ENCODE data around the gene PUSL1.

Gene PUSL1

DNA sequence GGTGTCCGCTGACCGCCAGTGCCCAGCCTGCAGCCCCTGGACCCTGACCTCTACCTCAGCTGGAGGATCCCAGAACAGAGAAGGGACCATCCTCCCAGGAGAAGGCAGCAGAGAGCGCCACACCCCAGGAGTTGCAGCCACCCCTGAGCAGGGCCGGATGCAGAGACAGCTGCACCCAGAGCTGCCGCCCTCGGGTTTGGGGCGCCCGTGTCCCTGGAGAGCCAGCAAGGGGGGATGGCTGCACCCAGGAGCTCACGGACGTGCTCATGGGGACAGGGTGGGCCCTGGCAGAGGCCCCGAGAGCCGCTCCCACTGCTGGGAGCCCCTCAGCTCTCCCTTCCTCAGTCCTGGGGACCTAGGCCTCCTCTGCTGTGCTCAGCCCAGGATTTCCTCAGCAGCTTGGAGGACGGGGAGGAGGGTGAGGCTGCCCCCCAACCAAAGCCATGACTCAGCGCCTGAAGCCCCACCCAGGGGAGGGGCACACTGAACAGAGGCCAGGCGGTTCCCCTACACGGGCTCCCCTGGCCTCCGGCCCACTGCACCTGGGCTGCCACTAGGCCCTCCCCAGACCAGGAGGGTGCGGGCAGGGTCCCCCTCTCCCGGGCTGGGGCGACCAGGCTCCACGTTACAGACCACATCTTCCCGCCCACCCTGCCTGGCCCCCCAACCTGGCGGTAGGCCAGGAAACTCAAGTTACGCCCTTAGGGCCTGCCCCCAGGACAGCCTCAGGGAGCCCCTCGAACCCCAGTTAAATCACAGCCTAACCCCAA is 2.9 kb upstream of the PUSL1 start:
- Histone ChIP-seq H3K79me2 (ENCODE audit: control insufficient read depth, insufficient read depth, low read length, unreplicated experiment) (peaks cover 40% of the 10 kb centered on the region), H3K36me3 (ENCODE audit: insufficient read depth, low read length) (no peaks in the 10 kb centered on the region), H2AFZ (ENCODE audit: low read length, unreplicated experiment) (no peak overlapping the region), H3K4me3 (ENCODE audit: low read depth, low read length) (peak overlapping the region; percentile 99), H3K4me1 (ENCODE audit: control insufficient read depth, insufficient read depth, low read length, unreplicated experiment) (peaks cover 37% of the 10 kb centered on the region), H3K27me3 (ENCODE audit: insufficient read depth, low read length) (no peaks in the 10 kb centered on the region), H3K27ac (ENCODE audit: low read depth, low read length) (peak overlapping the region; percentile 57)

DNA sequence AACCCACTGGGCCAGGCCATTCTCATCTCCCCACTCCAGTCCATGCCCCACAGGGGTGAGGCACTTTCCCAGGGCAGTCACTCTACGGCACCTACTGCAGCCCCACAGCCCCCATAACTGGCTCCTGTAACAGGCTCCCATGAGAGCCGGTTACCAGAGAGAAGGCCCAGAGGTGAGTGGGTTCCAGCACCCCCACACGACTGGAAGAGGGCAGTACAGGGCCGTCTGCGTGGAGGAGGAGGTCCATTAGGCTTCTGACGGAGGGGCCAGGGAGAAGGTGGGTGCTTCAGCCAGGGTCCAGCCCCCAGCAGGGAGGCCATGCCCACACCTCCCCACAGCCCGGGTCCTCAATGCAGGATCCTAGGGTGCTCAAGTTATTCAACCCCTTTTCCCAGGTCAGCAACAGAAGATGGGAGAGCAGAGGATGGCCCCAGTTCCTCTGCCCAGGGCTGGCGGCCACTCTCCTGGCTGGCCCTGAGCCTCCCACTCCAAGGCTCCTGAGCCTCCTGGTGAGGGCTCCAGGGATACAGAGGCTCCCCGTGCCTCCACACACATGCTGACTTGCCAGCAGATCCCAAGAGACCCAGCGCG is 2.2 kb upstream of the PUSL1 start:
- Histone ChIP-seq H2AFZ (ENCODE audit: low read length, unreplicated experiment) (no peak overlapping the region), H3K4me1 (ENCODE audit: control insufficient read depth, insufficient read depth, low read length, unreplicated experiment) (peaks cover 37% of the 10 kb centered on the region), H3K36me3 (ENCODE audit: insufficient read depth, low read length) (no peaks in the 10 kb centered on the region), H3K4me3 (ENCODE audit: low read depth, low read length) (peak overlapping the region; percentile 99), H3K27ac (ENCODE audit: low read depth, low read length) (peak overlapping the region; percentile 57), H3K79me2 (ENCODE audit: control insufficient read depth, insufficient read depth, low read length, unreplicated experiment) (peaks cover 40% of the 10 kb centered on the region), H3K27me3 (ENCODE audit: insufficient read depth, low read length) (no peaks in the 10 kb centered on the region)

GRCh38 chr1:1306661-1307260 is 1.6 kb upstream of the PUSL1 start:
- peaks cover 37% of the 10 kb centered on the region for H3K4me1 ChIP-seq (ENCODE audit: control insufficient read depth, insufficient read depth, low read length, unreplicated experiment)
- no peak overlapping the region for H3K27ac ChIP-seq (ENCODE audit: low read depth, low read length)
- H3K79me2 ChIP-seq (ENCODE audit: control insufficient read depth, insufficient read depth, low read length, unreplicated experiment), result peaks cover 40% of the 10 kb centered on the region
- peak overlapping the region; percentile 69 for H2AFZ ChIP-seq (ENCODE audit: low read length, unreplicated experiment)
- peak overlapping the region; percentile 99 for H3K4me3 ChIP-seq (ENCODE audit: low read depth, low read length)
- 0 out of 2 replicates have a peak, but pooled peaks cover 4% of the 10 kb centered on the region for H3K36me3 ChIP-seq (ENCODE audit: insufficient read depth, low read length)
- no peaks in the 10 kb centered on the region for H3K27me3 ChIP-seq (ENCODE audit: insufficient read depth, low read length)

- Histone ChIP-seq H2AFZ (ENCODE audit: low read length, unreplicated experiment) (peak overlapping the region; percentile 69), H3K36me3 (ENCODE audit: insufficient read depth, low read length) (0 out of 2 replicates have a peak, but pooled peaks cover 4% of the 10 kb centered on the region), H3K4me3 (ENCODE audit: low read depth, low read length) (peak overlapping the region; percentile 99), H3K79me2 (ENCODE audit: control insufficient read depth, insufficient read depth, low read length, unreplicated experiment) (peaks cover 40% of the 10 kb centered on the region), H3K27ac (ENCODE audit: low read depth, low read length) (peak overlapping the region; percentile 54; the same call in 1 of the 2 replicates), H3K4me1 (ENCODE audit: control insufficient read depth, insufficient read depth, low read length, unreplicated experiment) (peaks cover 37% of the 10 kb centered on the region), H3K27me3 (ENCODE audit: insufficient read depth, low read length) (no peaks in the 10 kb centered on the region)
Measured at GRCh38 chr1:1307261-1307922, 1.0 kb upstream of the PUSL1 start.

- no peaks in the 10 kb centered on the region for H3K27me3 ChIP-seq (ENCODE audit: insufficient read depth, low read length)
- H3K36me3 ChIP-seq (ENCODE audit: insufficient read depth, low read length), result peaks cover 10% of the 10 kb centered on the region; the same call in 1 of the 2 replicates
- peak overlapping the region; percentile 73 for H3K27ac ChIP-seq (ENCODE audit: low read depth, low read length)
- no peak overlapping the region for H2AFZ ChIP-seq (ENCODE audit: low read length, unreplicated experiment)
- H3K79me2 ChIP-seq (ENCODE audit: control insufficient read depth, insufficient read depth, low read length, unreplicated experiment), result peaks cover 33% of the 10 kb centered on the region
- H3K4me3 ChIP-seq (ENCODE audit: low read depth, low read length), result peak overlapping the region; percentile 92
- peaks cover 37% of the 10 kb centered on the region for H3K4me1 ChIP-seq (ENCODE audit: control insufficient read depth, insufficient read depth, low read length, unreplicated experiment)
Measured at GRCh38 chr1:1308756-1309250, 406 bp downstream of the PUSL1 start.

DNA sequence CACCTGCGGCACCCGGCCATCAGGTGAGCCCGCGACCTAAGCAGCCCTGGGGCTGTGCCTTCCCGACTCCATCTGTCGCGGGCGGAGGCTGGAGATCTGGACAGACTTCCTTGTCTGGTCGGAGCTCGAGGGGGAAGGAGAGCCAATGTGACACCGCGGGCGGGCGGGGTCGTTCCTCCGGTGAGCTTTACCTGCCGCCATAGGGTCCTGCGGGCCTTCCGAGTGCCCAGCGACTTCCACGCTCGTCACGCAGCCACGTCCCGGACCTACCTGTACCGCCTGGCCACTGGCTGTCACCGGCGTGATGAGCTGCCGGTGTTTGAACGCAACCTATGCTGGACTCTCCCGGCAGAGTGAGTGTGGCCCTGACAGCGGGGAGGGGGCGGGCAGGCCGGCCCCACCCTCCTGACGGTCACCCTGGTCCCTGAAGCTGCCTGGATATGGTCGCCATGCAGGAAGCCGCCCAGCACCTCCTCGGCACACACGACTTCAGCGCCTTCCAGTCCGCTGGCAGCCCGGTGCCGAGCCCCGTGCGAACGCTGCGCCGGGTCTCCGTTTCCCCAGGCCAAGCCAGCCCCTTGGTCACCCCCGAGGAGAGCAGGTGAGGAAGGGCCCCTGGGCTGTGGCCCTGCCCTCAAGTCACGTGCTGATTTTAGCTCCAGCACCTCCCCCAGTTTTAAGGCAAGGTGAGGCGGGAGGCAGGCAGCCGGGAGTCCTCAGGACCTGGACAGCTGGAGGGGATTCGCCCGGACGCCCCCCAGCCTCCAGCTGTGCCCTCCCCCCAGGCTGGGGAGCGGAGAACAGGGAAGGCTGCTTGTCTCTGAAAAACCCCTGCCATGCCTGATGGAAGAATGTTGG is 1.1 kb downstream of the PUSL1 start:
- H3K36me3 ChIP-seq (ENCODE audit: insufficient read depth, low read length), result peaks cover 10% of the 10 kb centered on the region; the same call in 1 of the 2 replicates
- peaks cover 31% of the 10 kb centered on the region for H3K79me2 ChIP-seq (ENCODE audit: control insufficient read depth, insufficient read depth, low read length, unreplicated experiment)
- H3K27me3 ChIP-seq (ENCODE audit: insufficient read depth, low read length), result no peaks in the 10 kb centered on the region

DNA sequence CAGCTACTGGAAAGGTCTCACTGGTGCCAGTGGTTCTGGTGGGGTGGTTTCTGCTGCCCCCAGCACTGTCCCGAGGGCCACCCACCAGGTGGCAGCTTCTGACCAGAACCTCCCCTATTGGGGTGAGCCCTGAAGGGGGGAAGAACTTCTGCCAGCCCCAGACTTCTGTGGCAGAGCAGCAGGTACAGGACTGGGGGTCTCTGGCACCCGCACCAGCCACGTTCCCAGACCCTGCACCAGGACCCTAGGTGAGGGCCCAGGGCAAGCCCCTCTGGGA is 1.6 kb downstream of the PUSL1 start:
- Histone ChIP-seq H3K27ac (ENCODE audit: low read depth, low read length) (no peak overlapping the region), H3K4me3 (ENCODE audit: low read depth, low read length) (peak overlapping the region; percentile 92; the same call in 1 of the 2 replicates), H3K4me1 (ENCODE audit: control insufficient read depth, insufficient read depth, low read length, unreplicated experiment) (peaks cover 30% of the 10 kb centered on the region), H3K79me2 (ENCODE audit: control insufficient read depth, insufficient read depth, low read length, unreplicated experiment) (peaks cover 30% of the 10 kb centered on the region), H3K36me3 (ENCODE audit: insufficient read depth, low read length) (peaks cover 11% of the 10 kb centered on the region; the same call in 1 of the 2 replicates), H3K27me3 (ENCODE audit: insufficient read depth, low read length) (no peaks in the 10 kb centered on the region), H2AFZ (ENCODE audit: low read length, unreplicated experiment) (no peak overlapping the region)

More for the DNA sequence above, 1.1 kb downstream of the PUSL1 start:
- peak overlapping the region; percentile 73; the same call in 1 of the 2 replicates for H3K27ac ChIP-seq (ENCODE audit: low read depth, low read length)
- H2AFZ ChIP-seq (ENCODE audit: low read length, unreplicated experiment), result no peak overlapping the region
- peaks cover 36% of the 10 kb centered on the region for H3K4me1 ChIP-seq (ENCODE audit: control insufficient read depth, insufficient read depth, low read length, unreplicated experiment)
- peak overlapping the region; percentile 92 for H3K4me3 ChIP-seq (ENCODE audit: low read depth, low read length)

DNA sequence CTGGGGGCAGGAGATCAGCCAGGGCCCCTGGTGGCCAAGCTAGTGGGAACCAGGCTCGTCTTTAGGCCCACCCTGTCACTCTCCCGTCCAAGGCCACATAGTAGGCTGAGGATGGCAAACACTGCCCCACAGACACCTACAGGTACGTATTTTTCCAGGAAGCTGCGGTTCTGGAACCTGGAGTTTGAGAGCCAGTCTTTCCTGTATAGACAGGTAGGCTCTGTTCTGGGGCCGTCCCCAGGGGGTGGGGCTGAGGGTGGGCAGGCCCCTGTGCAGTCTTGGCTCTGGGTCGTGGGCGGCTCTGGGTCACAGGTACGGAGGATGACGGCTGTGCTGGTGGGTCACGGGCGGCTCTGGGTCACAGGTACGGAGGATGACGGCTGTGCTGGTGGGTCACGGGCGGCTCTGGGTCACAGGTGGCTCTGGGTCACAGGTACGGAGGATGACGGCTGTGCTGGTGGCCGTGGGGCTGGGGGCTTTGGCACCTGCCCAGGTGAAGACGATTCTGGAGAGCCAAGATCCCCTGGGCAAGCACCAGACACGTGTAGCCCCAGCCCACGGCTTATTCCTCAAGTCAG is 2.2 kb downstream of the PUSL1 start:
- Histone ChIP-seq H3K4me1 (ENCODE audit: control insufficient read depth, insufficient read depth, low read length, unreplicated experiment) (peaks cover 25% of the 10 kb centered on the region), H2AFZ (ENCODE audit: low read length, unreplicated experiment) (no peak overlapping the region), H3K4me3 (ENCODE audit: low read depth, low read length) (no peak overlapping the region; the same call in 1 of the 2 replicates), H3K27ac (ENCODE audit: low read depth, low read length) (no peak overlapping the region), H3K79me2 (ENCODE audit: control insufficient read depth, insufficient read depth, low read length, unreplicated experiment) (peaks cover 34% of the 10 kb centered on the region), H3K27me3 (ENCODE audit: insufficient read depth, low read length) (no peaks in the 10 kb centered on the region), H3K36me3 (ENCODE audit: insufficient read depth, low read length) (peaks cover 14% of the 10 kb centered on the region; the same call in 1 of the 2 replicates)

GRCh38 chr1:1311107-1312104 is 3.0 kb downstream of the PUSL1 start:
- Histone ChIP-seq H3K27ac (ENCODE audit: low read depth, low read length) (no peak overlapping the region), H3K36me3 (ENCODE audit: insufficient read depth, low read length) (peaks cover 14% of the 10 kb centered on the region; the same call in 1 of the 2 replicates), H3K4me3 (ENCODE audit: low read depth, low read length) (no peak overlapping the region), H3K79me2 (ENCODE audit: control insufficient read depth, insufficient read depth, low read length, unreplicated experiment) (peaks cover 26% of the 10 kb centered on the region), H3K4me1 (ENCODE audit: control insufficient read depth, insufficient read depth, low read length, unreplicated experiment) (peaks cover 17% of the 10 kb centered on the region), H3K27me3 (ENCODE audit: insufficient read depth, low read length) (no peaks in the 10 kb centered on the region), H2AFZ (ENCODE audit: low read length, unreplicated experiment) (no peak overlapping the region)

All from ACC112 (cell line).